Measurements from ENCODE around the gene CD4.

The CD4 gene

GRCh38 chr12:6829536-6830220 is 40.4 kb downstream of the CD4 start:
- no peak for DNase-seq (ENCODE audit: low spot score)
- no peak for TF ChIP-seq CTCF (IDR thresholded peaks at IDR 0.05; ENCODE audit: borderline replicate concordance, control extremely low read depth, extremely low read depth, insufficient read depth, missing control alignments)
- in situ Hi-C loops (cut with MboI; ENCODE audit: low sequenced_read_pairs, unreplicated experiment) = loop anchor here (10.0 kb wide), 1 partner anchor 75 kb away; the partner anchor contains the start of gene MLF2

GRCh38 chr12:6830286-6830890 is 41.1 kb downstream of the CD4 start:
- no peak for TF ChIP-seq CTCF (IDR thresholded peaks at IDR 0.05; ENCODE audit: borderline replicate concordance, control extremely low read depth, extremely low read depth, insufficient read depth, missing control alignments)
- no peak for DNase-seq (ENCODE audit: low spot score)
- in situ Hi-C loops (cut with MboI; ENCODE audit: low sequenced_read_pairs, unreplicated experiment) = no loop called here

GRCh38 chr12:6830999-6831398 is 41.7 kb downstream of the CD4 start:
- DNase-seq (ENCODE audit: low spot score) = no peak
- no peak for TF ChIP-seq CTCF (IDR thresholded peaks at IDR 0.05; ENCODE audit: borderline replicate concordance, control extremely low read depth, extremely low read depth, insufficient read depth, missing control alignments)
- in situ Hi-C loops (cut with MboI; ENCODE audit: low sequenced_read_pairs, unreplicated experiment) = no loop called here

GRCh38 chr12:6831450-6831995 is 42.2 kb downstream of the CD4 start:
- TF ChIP-seq CTCF (IDR thresholded peaks at IDR 0.05; ENCODE audit: borderline replicate concordance, control extremely low read depth, extremely low read depth, insufficient read depth, missing control alignments) = no peak
- in situ Hi-C loops (cut with MboI; ENCODE audit: low sequenced_read_pairs, unreplicated experiment) = no loop called here
- DNase-seq (ENCODE audit: low spot score) = no peak

GRCh38 chr12:6832125-6832524 is 42.8 kb downstream of the CD4 start:
- in situ Hi-C loops (cut with MboI; ENCODE audit: low sequenced_read_pairs, unreplicated experiment) = no loop called here
- DNase-seq (ENCODE audit: low spot score) = no peak

More at GRCh38 chr12:6832125-6832524, 42.8 kb downstream of the CD4 start:
- no peak for TF ChIP-seq CTCF (IDR thresholded peaks at IDR 0.05; ENCODE audit: borderline replicate concordance, control extremely low read depth, extremely low read depth, insufficient read depth, missing control alignments)

All from GM13976 (cell line).